A673 (cell line): ENCODE results near the gene BANK1.

Experiments
- CTCF ChIP-seq: fragments of 300-800, 200-600 bp; sonication (generic); conservative IDR thresholded peaks from 2 replicates; pipeline ENCODE4 v1.5.1; 2017; ENCODE audit warnings: low read depth, mild to moderate bottlenecking, antibody characterized with exemption, low read length, moderate library complexity, mixed read lengths
- EZH2 ChIP-seq: fragments of 200-600 bp; sonication (generic); IDR thresholded peaks from 2 replicates; pipeline ENCODE4 v1.6.1; 2017; ENCODE audit warnings: borderline replicate concordance, low read depth, mild to moderate bottlenecking, mixed read lengths, antibody characterized with exemption, low read length; ENCODE audit not compliant: poor library complexity, severe bottlenecking

GRCh38 chr4:101972791-101973190 is 182.3 kb downstream of the BANK1 start:
- TF ChIP-seq CTCF (no peak), EZH2 (no peak)
